Adipocyte (in vitro differentiated cells): Measurements from ENCODE around the gene TP53AIP1.

Experiments used
- DNase-seq: peaks from one replicate; pipeline ENCODE4 v3.0.0-alpha.2; 2015; ENCODE audit warnings: low read depth
- H3K27me3 ChIP-seq: replicated peaks from 2 replicates; pipeline ENCODE4 v1.7.0; 2013; ENCODE audit warnings: mild to moderate bottlenecking, low read length, moderate library complexity; ENCODE audit not compliant: control insufficient read depth, insufficient read depth
- H3K36me3 ChIP-seq: 2 replicates; pipeline ENCODE4 v1.7.0; 2013; ENCODE audit warnings: low read length, mild to moderate bottlenecking, moderate library complexity; ENCODE audit not compliant: control insufficient read depth, insufficient read depth, severe bottlenecking
- H3K4me1 ChIP-seq: 2 replicates; pipeline ENCODE4 v1.7.0; 2013; ENCODE audit warnings: mild to moderate bottlenecking, low read length, moderate library complexity; ENCODE audit not compliant: control insufficient read depth, insufficient read depth
- H3K4me3 ChIP-seq: 2 replicates; pipeline ENCODE4 v1.7.0; 2013; ENCODE audit warnings: mild to moderate bottlenecking, low read length, moderate library complexity
- H3K9ac ChIP-seq: 2 replicates; pipeline ENCODE4 v1.7.0; 2013; ENCODE audit warnings: mild to moderate bottlenecking, low read length, moderate library complexity
- H3K9me3 ChIP-seq: 2 replicates; pipeline ENCODE4 v1.7.0; 2013; ENCODE audit warnings: mild to moderate bottlenecking, low read length, moderate library complexity; ENCODE audit not compliant: control insufficient read depth

The TP53AIP1 gene

GRCh38 chr11:128904303-128904655 is 38.4 kb downstream of the TP53AIP1 start:
- H3K4me1 ChIP-seq = peaks cover 24% of the 10 kb centered on the region
- no peak overlapping the region for H3K4me3 ChIP-seq
- H3K27me3 ChIP-seq = no peaks in the 10 kb centered on the region

DNA sequence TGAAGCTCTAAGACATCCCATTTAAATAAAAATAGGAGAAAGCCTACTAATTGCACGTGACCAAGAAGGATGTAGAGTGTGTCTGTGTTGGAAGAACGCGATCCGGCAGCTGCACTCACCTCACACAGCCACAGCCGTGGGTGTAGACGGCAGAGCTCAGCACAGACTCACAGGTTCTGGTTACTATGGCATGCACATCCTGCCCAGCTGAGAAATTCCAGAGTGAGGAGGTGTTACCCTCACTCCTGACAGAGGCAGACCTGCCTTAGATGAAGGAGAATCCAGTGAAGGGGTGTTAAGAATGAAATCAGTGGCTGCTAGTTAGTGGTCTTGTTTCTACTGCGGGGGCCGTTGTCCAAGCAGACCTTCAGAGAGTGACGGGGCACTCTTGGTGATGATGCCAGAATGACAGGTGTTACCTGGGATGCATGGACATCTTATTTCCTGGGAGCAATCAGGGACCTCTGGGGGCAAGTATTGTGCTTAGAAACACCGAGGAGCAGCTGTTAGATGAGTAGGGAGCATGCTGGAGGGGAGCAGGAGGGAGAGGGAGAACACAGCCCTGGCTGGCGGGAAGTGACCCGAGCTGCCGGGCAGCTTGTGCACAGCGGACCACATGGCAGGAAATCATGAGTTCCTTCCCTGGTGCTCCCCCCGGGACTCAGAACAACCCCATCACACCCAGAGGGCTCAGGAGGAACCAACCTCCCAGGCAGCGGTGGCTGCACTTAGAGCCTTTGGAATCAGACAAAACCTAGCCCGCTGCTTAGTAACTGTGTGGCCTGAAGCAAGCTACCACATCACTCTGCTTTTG is 39.2 kb downstream of the TP53AIP1 start:
- H3K9ac ChIP-seq = no peak overlapping the region
- no peaks in the 10 kb centered on the region for H3K36me3 ChIP-seq
- H3K4me1 ChIP-seq = peaks cover 22% of the 10 kb centered on the region
- H3K27me3 ChIP-seq = no peaks in the 10 kb centered on the region
- no peak overlapping the region for H3K4me3 ChIP-seq
- no peaks in the 10 kb centered on the region for H3K9me3 ChIP-seq
- DNase-seq = no peak

More at GRCh38 chr11:128904303-128904655, 38.4 kb downstream of the TP53AIP1 start:
- H3K36me3 ChIP-seq = no peaks in the 10 kb centered on the region
- no peak for DNase-seq
- H3K9ac ChIP-seq = no peak overlapping the region
- H3K9me3 ChIP-seq = no peaks in the 10 kb centered on the region

GRCh38 chr11:128902515-128903066 is 40.1 kb downstream of the TP53AIP1 start:
- H3K9me3 ChIP-seq = no peaks in the 10 kb centered on the region
- DNase-seq = peak; percentile 67
- H3K4me3 ChIP-seq = no peak overlapping the region
- H3K36me3 ChIP-seq = no peaks in the 10 kb centered on the region
- no peaks in the 10 kb centered on the region for H3K27me3 ChIP-seq
- no peak overlapping the region for H3K9ac ChIP-seq
- peaks cover 23% of the 10 kb centered on the region for H3K4me1 ChIP-seq

- no peaks in the 10 kb centered on the region for H3K27me3 ChIP-seq
- H3K36me3 ChIP-seq = no peaks in the 10 kb centered on the region
- H3K4me3 ChIP-seq = no peak overlapping the region
- H3K4me1 ChIP-seq = peaks cover 25% of the 10 kb centered on the region
- H3K9me3 ChIP-seq = no peaks in the 10 kb centered on the region
- H3K9ac ChIP-seq = no peak overlapping the region
- no peak for DNase-seq
Measured at GRCh38 chr11:128901653-128902514, 40.8 kb downstream of the TP53AIP1 start.

- no peak for DNase-seq
- H3K4me1 ChIP-seq = peaks cover 25% of the 10 kb centered on the region
Measured at GRCh38 chr11:128900468-128900867, 42.2 kb downstream of the TP53AIP1 start.

GRCh38 chr11:128898580-128899344 is 43.9 kb downstream of the TP53AIP1 start:
- no peaks in the 10 kb centered on the region for H3K36me3 ChIP-seq
- no peak overlapping the region for H3K4me3 ChIP-seq
- H3K4me1 ChIP-seq = peaks cover 25% of the 10 kb centered on the region
- no peaks in the 10 kb centered on the region for H3K9me3 ChIP-seq
- H3K9ac ChIP-seq = no peak overlapping the region
- DNase-seq = no peak
- no peaks in the 10 kb centered on the region for H3K27me3 ChIP-seq

More at GRCh38 chr11:128900468-128900867, 42.2 kb downstream of the TP53AIP1 start:
- no peaks in the 10 kb centered on the region for H3K9me3 ChIP-seq
- no peak overlapping the region for H3K4me3 ChIP-seq
- H3K9ac ChIP-seq = no peak overlapping the region
- no peaks in the 10 kb centered on the region for H3K36me3 ChIP-seq
- H3K27me3 ChIP-seq = no peaks in the 10 kb centered on the region

DNA sequence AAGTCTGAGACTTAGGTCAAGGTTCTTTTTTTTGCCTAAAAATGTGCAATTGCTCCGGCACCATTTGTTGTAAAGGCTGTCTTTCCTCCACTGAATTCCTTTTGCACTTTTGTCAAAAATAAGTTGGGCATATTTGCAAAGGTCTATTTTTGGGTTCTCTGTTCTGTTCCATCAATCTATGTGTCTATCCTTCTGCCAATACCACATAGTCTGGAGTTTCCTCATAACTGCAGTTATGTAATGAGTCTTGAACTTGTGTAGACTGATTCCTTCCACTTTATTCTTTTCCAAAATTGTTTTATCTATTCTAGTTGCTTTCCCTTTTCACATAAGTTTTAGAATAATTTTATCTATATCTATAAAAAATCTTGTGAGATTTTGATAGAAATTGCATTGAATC is 44.8 kb downstream of the TP53AIP1 start:
- Histone ChIP-seq H3K27me3 (no peaks in the 10 kb centered on the region), H3K9ac (no peak overlapping the region), H3K36me3 (no peaks in the 10 kb centered on the region), H3K4me3 (no peak overlapping the region), H3K4me1 (peaks cover 17% of the 10 kb centered on the region), H3K9me3 (no peaks in the 10 kb centered on the region)
- DNase-seq = no peak

DNA sequence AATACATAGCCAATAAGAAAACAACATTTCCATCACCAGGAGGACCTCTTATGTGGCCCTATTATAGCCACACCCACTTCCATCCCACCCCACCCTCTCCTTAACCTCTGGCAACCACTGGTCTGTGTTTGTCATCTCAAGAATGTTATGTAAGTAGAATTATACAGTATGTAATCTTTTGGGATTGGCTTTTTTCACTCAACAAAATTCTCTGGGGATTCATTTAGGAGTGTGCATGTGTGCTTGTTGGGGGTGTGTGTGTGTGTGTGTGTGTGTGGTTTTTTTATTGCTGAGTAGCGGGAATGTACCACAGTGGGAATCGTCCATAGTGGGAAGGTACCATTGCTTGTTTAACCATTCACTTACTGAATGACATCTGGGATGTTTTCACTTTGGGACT is 46.3 kb downstream of the TP53AIP1 start:
- H3K36me3 ChIP-seq = no peaks in the 10 kb centered on the region
- no peaks in the 10 kb centered on the region for H3K9me3 ChIP-seq
- no peak overlapping the region for H3K4me3 ChIP-seq
- H3K27me3 ChIP-seq = no peaks in the 10 kb centered on the region
- no peak overlapping the region for H3K9ac ChIP-seq
- H3K4me1 ChIP-seq = peaks cover 17% of the 10 kb centered on the region
- peak; percentile 8 for DNase-seq

DNA sequence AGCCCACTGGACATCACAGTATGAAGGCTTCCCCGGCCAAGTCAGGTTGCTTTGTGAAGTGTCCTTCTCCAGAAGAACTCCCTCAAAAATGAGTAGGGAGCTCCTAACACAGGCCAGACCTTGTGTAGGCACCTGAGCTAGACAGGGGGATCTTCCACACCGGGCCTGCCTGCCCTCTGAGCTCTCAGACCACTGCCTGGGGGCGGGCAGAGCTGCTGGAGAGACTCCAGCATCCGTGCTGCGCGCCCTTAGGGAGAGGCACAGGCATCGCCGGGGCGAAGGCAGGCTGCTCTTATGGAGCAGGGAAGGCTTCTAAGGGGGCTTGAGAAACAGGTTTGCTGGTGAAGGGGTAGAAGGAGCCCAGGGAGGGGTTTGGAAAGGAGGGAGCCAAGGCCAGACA is 47.1 kb downstream of the TP53AIP1 start:
- Histone ChIP-seq H3K9me3 (no peaks in the 10 kb centered on the region), H3K36me3 (no peaks in the 10 kb centered on the region), H3K4me3 (no peak overlapping the region), H3K27me3 (peaks cover 3% of the 10 kb centered on the region), H3K4me1 (peaks cover 17% of the 10 kb centered on the region), H3K9ac (no peak overlapping the region)
- DNase-seq = no peak

GRCh38 chr11:128894685-128895084 is 48.0 kb downstream of the TP53AIP1 start:
- no peak for DNase-seq
- Histone ChIP-seq H3K4me3 (no peak overlapping the region), H3K36me3 (no peaks in the 10 kb centered on the region), H3K9ac (no peak overlapping the region), H3K4me1 (peaks cover 13% of the 10 kb centered on the region), H3K27me3 (peaks cover 11% of the 10 kb centered on the region), H3K9me3 (no peaks in the 10 kb centered on the region)
